Uterus (tissue), 4 donors: ENCODE data around the gene PEA15. TPM values are rescaled to one million over a fixed set of nuclear protein-coding genes. Genes with fewer than 3 reads are reported as not detected.

Experiments used
- DNase-seq, 2 donors: peaks; one replicate each; pipeline ENCODE4 v3.0.0-alpha.2; 2019 to 2020
- H3K27ac ChIP-seq, 2 donors: fragments of 200-600 bp; sonication (generic); 1 replicate in 1 of 2; 2 replicates in 1 of 2; pipeline ENCODE4 v1.5.1; 2016 to 2018
- H3K27me3 ChIP-seq, 2 donors: fragments of 200-600 bp; sonication (generic); one replicate each; pipeline ENCODE4 v1.5.1; 2018 to 2019; ENCODE audit warnings: control low read depth in 1 of 2
- H3K36me3 ChIP-seq, 2 donors: fragments of 200-600 bp; sonication (generic); one replicate each; pipeline ENCODE4 v1.5.1; 2019; ENCODE audit warnings: control low read depth in 1 of 2
- H3K4me1 ChIP-seq, 2 donors: fragments of 200-600 bp; sonication (generic); one replicate each; pipeline ENCODE4 v1.5.1; 2018 to 2019; ENCODE audit warnings: control low read depth in 1 of 2
- H3K4me3 ChIP-seq, 2 donors: fragments of 200-600 bp; sonication (generic); 1 replicate in 1 of 2; 2 replicates in 1 of 2; pipeline ENCODE4 v1.5.1; 2018 to 2019; ENCODE audit warnings: mild to moderate bottlenecking in 1 of 2
- H3K9me3 ChIP-seq, 2 donors: fragments of 200-600 bp; sonication (generic); one replicate each; pipeline ENCODE4 v1.5.1; 2019; ENCODE audit warnings: control low read depth in 1 of 2
- CTCF ChIP-seq, 4 experiments: fragments of 200-600 bp in 2 of 4; fragments of 450-650 bp in 2 of 4; sonication (generic) in 2 of 4; IDR thresholded peaks; one replicate each; pipeline ENCODE4 v1.5.1; 2016 to 2019; ENCODE audit warnings: antibody characterized with exemption in 4 of 4, mild to moderate bottlenecking in 2 of 4, moderate library complexity in 1 of 4
- POLR2A ChIP-seq, 2 donors: fragments of 450-650 bp; IDR thresholded peaks; one replicate each; pipeline ENCODE4 v1.6.1; 2016; ENCODE audit warnings: antibody characterized with exemption in 2 of 2, mild to moderate bottlenecking in 1 of 2, moderate library complexity in 1 of 2
- intact Hi-C: fragments of 100-400 bp; cut with DNase I; formaldehyde crosslinking; loops from one replicate; pipeline ENCODE4 v1.15.1; 2023; ENCODE audit warnings: low total_unique reads
- total RNA-seq, 4 donors: library from RNA; depleted of rRNA in 3 of 4; stranded (reverse); fragments of >200 nt in 3 of 4; gene quantifications; one replicate each; pipeline versions ENCODE4 v1.1.0 to v1.2.4, GENCODE V29; 2014 to 2023
- donor health status: DM: yes; HTN: yes; CAD: no.

The PEA15 gene
- total RNA-seq, 4 donors from 2014 or later, result 52.1 to 147 (median 81.7) TPM

DNA sequence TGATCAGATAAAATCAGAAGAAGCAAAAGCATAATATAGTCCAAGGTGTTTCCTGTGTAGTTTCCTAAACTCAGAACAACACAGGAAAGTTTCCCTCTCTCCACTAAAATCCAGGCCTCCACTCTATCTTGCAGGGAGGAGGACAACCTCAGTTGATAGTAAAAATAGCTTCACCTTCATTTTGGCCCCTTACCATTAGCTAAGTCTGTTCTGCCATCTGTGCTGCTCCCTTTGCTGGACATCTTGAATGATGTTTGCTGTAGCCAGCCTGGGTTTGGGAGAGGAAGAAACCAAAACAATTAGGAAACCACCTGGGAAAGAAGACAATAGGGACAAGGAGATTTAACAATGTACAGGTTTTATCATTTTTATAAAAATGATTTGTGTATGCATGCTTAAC, 38.6 kb downstream of the PEA15 start:
- H3K27ac ChIP-seq, result no peak overlapping the region
- DNase-seq, result no peak
- intact Hi-C loops, result no loop called here

DNA sequence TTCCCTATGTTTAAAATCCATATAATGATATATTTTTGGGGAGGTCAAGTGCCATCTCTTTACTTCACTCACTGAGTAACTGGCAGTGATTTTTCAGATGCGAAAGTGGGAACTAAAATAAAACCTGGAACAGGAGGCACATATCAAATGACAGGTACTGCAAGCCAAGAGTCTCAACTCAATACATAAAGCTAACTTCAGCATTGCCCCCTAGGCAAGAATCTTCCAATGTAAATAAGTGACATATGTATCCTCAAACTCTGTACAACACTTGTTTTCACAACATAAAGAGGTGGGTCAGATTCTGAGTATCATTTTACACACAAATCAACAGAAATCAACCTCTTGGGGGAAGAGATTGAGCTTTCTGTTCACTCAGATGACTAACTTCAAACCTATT, 39.0 kb downstream of the PEA15 start:
- intact Hi-C loops, result no loop called here
- Histone ChIP-seq H3K27me3 (no peaks in the 10 kb centered on the region), H3K9me3 (no peaks in the 10 kb centered on the region), H3K27ac (no peak overlapping the region), H3K36me3 (no peaks in the 10 kb centered on the region), H3K4me1 (peaks cover 0 to 5% of the 10 kb centered on the region in 2 donors), H3K4me3 (no peak overlapping the region)
- DNase-seq, result no peak
- TF ChIP-seq CTCF (IDR thresholded peaks at IDR 0.05) (no peak), POLR2A (IDR thresholded peaks at IDR 0.05) (no peak)

More for the DNA sequence above, 38.6 kb downstream of the PEA15 start:
- H3K27me3 ChIP-seq, result no peaks in the 10 kb centered on the region
- H3K4me1 ChIP-seq, result peaks cover 0 to 5% of the 10 kb centered on the region in 2 donors
- no peaks in the 10 kb centered on the region for H3K9me3 ChIP-seq
- H3K36me3 ChIP-seq, result no peaks in the 10 kb centered on the region
- H3K4me3 ChIP-seq, result no peak overlapping the region
- TF ChIP-seq POLR2A (IDR thresholded peaks at IDR 0.05), result no peak
- no peak for TF ChIP-seq CTCF (IDR thresholded peaks at IDR 0.05)

DNA sequence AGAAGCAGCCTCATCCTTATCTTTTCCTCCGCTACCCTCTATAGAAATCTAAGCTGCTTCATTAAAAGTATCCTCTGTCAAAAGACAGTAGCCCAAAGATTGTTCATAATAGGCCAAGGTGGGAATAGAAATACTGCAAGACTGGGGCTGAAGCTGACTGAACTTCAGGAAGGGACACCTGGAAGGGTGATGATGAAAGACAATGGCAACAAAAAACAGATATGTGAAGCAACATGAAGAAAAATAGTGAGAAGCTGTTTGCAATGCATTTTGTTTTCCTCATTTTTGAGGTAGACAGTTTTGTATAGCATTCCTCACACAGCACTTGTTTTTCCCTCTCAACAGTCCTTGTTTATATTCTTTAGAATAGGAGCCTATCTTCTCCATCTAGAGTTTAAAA, 40.2 kb downstream of the PEA15 start:
- TF ChIP-seq POLR2A (IDR thresholded peaks at IDR 0.05), result no peak
- no peak for TF ChIP-seq CTCF (IDR thresholded peaks at IDR 0.05)
- intact Hi-C loops, result no loop called here
- no peak for DNase-seq
- H3K4me3 ChIP-seq, result no peak overlapping the region
- H3K4me1 ChIP-seq, result peaks cover 0 to 5% of the 10 kb centered on the region in 2 donors
- H3K9me3 ChIP-seq, result no peaks in the 10 kb centered on the region
- H3K36me3 ChIP-seq, result no peaks in the 10 kb centered on the region
- H3K27ac ChIP-seq, result no peak overlapping the region
- H3K27me3 ChIP-seq, result no peaks in the 10 kb centered on the region

GRCh38 chr1:160247053-160247452, 41.9 kb downstream of the PEA15 start:
- Histone ChIP-seq H3K4me1 (peaks cover 0 to 5% of the 10 kb centered on the region in 2 donors), H3K27me3 (no peaks in the 10 kb centered on the region), H3K27ac (no peak overlapping the region), H3K4me3 (no peak overlapping the region), H3K9me3 (no peaks in the 10 kb centered on the region), H3K36me3 (no peaks in the 10 kb centered on the region)
- TF ChIP-seq CTCF (IDR thresholded peaks at IDR 0.05) (no peak), POLR2A (IDR thresholded peaks at IDR 0.05) (no peak)
- no peak for DNase-seq
- intact Hi-C loops, result no loop called here

GRCh38 chr1:160251011-160251410, 45.8 kb downstream of the PEA15 start:
- no peak for TF ChIP-seq CTCF (IDR thresholded peaks at IDR 0.05)
- no peak for TF ChIP-seq POLR2A (IDR thresholded peaks at IDR 0.05)
- DNase-seq, result no peak
- intact Hi-C loops, result loop anchor here (10.0 kb wide), 1 partner anchor 56 kb away; the partner anchor contains the start of gene CASQ1
- Histone ChIP-seq H3K4me1 (peaks cover 0 to 5% of the 10 kb centered on the region in 2 donors), H3K9me3 (no peaks in the 10 kb centered on the region), H3K27me3 (no peaks in the 10 kb centered on the region), H3K36me3 (no peaks in the 10 kb centered on the region), H3K4me3 (no peak overlapping the region), H3K27ac (peak overlapping the region in 1 of 2 donors; percentile 24)
